Endometrium (tissue), 2 donors: ENCODE data around the gene TMIGD1.
"Not testable (repeated sequence)": the region's sequence is repeated elsewhere in the genome, so short reads cannot be mapped to it uniquely, and the experiment has no call there.

Source experiments
- FAIRE-seq: peaks from 2 replicates; lab custom pipeline; 2012; peaks lifted over from hg19 to GRCh38; lab: Jason Lieb, UNC
- donor health status: control.
- donor health status: control.

The TMIGD1 gene

DNA sequence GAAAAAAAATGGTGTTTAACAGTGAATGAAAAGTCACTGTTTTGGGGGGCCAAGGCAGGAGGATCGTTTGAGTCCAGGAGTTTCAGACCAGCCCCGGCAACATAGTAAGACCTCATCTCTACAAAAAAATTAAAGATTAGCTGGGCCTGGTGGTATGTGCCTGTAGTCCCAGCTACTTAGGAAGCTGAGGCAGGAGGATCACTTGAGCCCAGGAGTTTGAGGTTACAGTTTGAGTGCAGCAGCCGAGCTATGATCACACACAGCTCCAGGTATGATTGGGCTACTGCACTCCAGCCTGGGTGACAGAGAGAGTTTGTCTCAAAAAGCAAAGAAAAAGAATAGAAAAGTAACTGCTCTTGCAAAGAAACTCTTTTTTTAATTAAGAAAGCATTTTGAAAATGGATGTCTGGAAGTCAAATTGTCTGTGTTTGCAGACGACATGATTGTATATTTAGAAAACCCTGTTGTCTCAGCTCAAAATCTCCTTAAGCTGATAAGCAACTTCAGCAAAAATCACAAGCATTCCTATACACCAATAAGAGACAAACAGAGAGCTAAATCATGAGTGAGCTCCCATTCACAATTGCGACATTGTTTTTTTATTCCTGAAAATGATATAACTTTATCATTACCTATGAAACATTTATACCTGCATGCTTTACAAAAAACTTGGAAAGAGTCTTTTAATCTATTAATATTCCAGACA lies 24.4 kb upstream of the TMIGD1 start:
- FAIRE-seq: no peak

GRCh38 chr17:30357476-30357875 lies 23.6 kb upstream of the TMIGD1 start:
- no peak for FAIRE-seq

GRCh38 chr17:30354701-30355100 lies 20.8 kb upstream of the TMIGD1 start:
- FAIRE-seq: no peak

- FAIRE-seq: no peak
Measured at GRCh38 chr17:30352240-30352814, 18.5 kb upstream of the TMIGD1 start.

DNA sequence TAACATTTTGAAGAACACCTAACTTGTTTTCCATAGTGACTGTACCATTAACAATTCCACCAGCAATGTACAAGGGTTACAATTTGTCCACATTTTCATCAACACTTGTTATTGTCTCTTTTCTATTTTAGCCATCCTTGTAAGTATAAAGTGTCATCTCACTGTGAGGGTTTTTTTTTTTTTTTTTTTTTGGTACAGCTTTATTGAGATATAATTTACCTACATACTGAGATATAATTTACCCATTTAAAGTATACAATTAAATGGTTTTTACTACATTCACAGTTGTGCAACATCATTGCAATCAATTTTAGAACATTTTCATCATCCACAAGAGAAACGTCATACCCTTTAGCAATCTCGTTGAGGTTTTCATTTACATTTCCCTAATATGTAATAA lies 17.9 kb upstream of the TMIGD1 start:
- no peak for FAIRE-seq

DNA sequence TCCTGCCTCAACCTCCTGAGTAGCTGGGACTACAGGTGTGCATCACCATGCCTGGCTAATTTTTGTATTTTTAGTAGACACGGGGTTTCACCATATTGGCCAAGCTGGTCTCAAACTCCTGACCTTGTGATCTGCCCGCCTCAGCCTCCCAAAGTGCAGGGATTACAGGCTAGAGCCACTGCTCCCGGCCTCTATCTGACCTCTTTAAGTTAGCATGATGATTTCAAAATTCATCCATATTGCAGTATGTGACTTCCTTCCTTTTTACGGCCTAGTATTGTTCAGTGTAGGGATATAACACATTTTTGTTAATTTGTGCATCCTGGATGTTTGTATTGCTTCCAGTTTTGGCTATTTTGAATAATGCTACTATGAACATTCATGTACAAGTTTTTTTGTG lies 17.4 kb upstream of the TMIGD1 start:
- not testable (repeated sequence) for FAIRE-seq

- no peak for FAIRE-seq
Measured at GRCh38 chr17:30349252-30349651, 15.4 kb upstream of the TMIGD1 start.

GRCh38 chr17:30347488-30347887 lies 13.6 kb upstream of the TMIGD1 start:
- FAIRE-seq: no peak

DNA sequence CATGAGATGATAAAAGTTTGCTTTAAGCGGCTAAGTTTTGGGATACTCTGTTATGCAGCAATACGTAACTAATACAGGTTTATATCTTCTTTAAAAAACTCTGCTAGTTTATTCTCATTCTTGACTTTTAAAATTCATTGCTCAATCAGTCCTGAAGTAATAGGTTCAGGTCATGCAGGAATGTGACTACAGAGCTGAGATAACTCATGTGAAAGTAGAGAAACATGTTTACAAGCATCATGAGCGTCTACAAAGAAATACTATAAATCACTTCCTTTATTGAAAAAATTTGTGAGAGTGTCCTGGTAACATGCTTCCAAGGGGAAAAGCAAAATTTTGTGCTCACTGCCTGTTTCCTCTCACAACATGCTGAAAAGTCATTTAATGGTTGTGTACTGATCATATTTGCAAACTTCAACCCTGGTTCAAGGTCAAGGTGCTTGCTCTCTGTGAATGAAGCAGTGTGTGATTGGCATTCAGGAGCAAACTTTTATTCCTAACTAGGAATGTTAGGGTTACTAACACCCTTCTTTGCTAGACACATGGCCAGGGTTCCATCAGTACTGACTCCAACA lies 12.5 kb upstream of the TMIGD1 start:
- no peak for FAIRE-seq

GRCh38 chr17:30345527-30346075 lies 11.7 kb upstream of the TMIGD1 start:
- FAIRE-seq: no peak

- FAIRE-seq: no peak
Measured at GRCh38 chr17:30345089-30345433, 11.2 kb upstream of the TMIGD1 start.

DNA sequence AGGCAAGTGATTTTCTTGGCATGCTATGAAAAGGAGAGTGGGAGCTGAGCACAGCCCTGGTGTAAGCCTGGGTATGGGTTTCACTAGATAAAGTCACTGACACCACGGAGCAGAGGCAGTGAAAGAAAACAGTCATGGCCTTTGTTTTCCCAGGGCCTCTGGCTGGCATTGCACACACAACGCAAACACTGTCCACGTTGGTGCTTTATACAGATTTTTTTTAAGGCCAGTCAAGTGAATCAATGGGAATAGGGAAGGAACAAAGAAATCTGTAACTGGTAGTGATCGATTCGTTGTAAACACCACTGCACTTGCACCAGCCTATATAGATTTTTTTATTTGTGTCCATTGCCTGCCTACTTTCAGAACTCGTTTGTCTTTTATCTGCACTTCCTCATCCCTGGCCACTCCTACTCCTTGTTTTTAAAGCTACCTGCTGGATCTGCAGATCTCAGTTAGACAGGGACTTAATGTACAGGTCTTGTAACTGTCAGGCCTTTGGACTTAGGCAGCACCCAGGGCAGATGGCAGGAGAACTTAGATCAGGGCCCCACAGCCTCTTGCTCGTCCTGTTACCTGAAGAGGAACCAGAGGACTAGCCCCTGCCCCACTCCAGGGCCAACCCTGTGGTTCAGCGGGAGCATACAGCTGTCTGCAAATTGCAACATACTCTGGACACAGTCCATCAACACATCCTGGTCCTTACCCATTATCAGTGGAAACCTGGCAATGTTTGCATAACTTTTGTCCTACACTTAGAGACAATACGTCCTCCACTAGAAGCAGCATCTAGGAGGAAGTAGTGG lies 10.6 kb upstream of the TMIGD1 start:
- no peak for FAIRE-seq

DNA sequence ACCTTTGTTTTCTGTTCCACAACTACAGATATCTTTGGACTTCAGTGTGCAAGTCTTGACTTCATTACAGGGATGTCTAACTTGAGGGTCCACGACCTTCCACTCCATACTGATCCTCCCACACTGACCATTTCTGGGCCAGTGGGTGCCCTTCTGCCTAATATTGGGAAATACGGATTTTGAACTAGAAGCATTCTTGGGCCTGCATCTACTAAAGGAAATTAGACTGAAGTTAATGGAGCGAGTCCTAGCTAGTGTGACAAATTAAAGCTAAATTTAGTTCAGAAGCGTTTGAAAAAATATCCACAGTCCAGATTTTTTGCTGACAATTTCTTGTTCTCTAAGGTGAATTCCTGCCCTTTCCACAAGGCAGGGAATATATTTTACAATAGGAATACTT lies 9.9 kb upstream of the TMIGD1 start:
- FAIRE-seq: no peak

- FAIRE-seq: not testable (repeated sequence)
Measured at GRCh38 chr17:30343244-30343643, 9.4 kb upstream of the TMIGD1 start.

DNA sequence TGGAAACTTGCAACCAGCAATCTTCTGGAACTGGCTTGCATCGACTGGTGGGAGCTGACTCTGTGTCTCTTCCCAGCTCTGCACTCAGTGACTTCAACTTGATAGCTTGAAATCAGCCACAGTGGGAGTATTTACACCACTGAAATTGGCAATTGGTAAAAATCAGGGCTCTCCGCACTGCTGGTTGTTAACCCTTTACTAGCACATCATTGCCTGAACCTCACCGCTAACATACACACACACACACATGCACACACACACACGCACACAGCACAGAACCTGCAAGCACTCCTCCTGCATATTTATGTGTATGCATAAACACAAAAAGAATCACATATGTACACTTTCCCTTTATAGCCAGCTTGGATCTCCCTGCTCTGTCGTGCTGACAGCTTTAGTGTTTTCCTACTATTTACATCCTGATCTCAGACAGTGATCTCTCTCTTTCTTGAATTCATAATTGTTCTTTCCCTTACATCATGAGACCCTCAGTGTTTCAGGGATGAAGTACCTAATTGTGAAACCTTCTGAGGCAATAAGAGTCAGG lies 7.9 kb upstream of the TMIGD1 start:
- no peak for FAIRE-seq

- FAIRE-seq: no peak
Measured at GRCh38 chr17:30340801-30341356, 7.0 kb upstream of the TMIGD1 start.

DNA sequence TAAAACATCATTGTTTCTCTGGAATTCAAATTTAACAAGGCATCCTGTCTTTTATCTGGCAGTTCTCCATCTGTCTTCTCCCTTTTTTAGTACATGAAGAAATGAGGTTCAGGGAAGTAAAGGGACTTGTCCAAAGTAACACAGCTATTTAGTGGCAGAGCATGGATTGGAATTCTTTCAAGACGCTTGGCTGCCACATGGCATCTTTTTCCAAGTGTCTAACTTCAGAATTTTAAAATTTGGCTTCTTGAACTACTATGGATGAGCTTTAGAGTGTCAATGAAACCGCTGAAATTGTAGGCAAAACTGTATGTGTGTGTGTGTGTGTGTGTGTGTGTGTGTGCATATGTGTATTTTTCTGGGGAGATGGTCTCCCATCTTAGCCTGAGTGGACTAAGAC lies 5.2 kb upstream of the TMIGD1 start:
- FAIRE-seq: no peak

- FAIRE-seq: no peak
Measured at GRCh38 chr17:30337393-30337999, 3.6 kb upstream of the TMIGD1 start.

GRCh38 chr17:30336369-30337171 lies 2.7 kb upstream of the TMIGD1 start:
- no peak for FAIRE-seq

DNA sequence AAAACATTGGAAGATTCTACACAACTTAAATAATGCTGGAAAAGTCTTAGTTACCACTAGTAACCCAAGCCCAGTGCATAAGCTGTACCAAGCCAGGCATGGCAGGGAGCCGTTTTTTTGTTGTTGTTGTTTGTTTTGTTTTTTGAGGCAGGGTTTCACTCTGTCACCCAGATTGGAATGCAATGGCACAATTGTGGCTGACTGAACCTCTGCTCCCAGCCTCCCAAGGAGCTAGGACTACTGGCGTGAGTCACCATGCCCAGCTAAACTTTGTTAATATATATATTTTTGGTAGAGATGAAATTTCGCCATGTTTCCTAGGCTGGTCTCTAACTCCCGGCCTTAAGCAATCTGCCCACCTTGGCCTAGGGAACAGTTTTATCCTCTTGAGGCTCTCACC lies 564 bp upstream of the TMIGD1 start:
- FAIRE-seq: no peak

- no peak for FAIRE-seq
Measured at GRCh38 chr17:30332057-30332542, 1.8 kb downstream of the TMIGD1 start.
